ENCODE data around the gene MYO9A.

The MYO9A gene

GRCh38 chr15:71920573-71920972, 197.4 kb downstream of the MYO9A start:
- Histone ChIP-seq H3K4me3 (ENCODE audit: low read depth, low read length) (no peak overlapping the region), H3K36me3 (ENCODE audit: insufficient read depth, low read length) (no peaks in the 10 kb centered on the region; the same call in 1 of the 2 replicates), H3K4me1 (ENCODE audit: control insufficient read depth, insufficient read depth, low read length, unreplicated experiment) (no peaks in the 10 kb centered on the region), H3K79me2 (ENCODE audit: control insufficient read depth, insufficient read depth, low read length, unreplicated experiment) (no peaks in the 10 kb centered on the region), H3K27ac (ENCODE audit: low read depth, low read length) (no peak overlapping the region), H3K27me3 (ENCODE audit: insufficient read depth, low read length) (no peaks in the 10 kb centered on the region), H2AFZ (ENCODE audit: low read length, unreplicated experiment) (no peak overlapping the region)

- H2AFZ ChIP-seq (ENCODE audit: low read length, unreplicated experiment) = no peak overlapping the region
- no peaks in the 10 kb centered on the region for H3K79me2 ChIP-seq (ENCODE audit: control insufficient read depth, insufficient read depth, low read length, unreplicated experiment)
- H3K4me3 ChIP-seq (ENCODE audit: low read depth, low read length) = no peak overlapping the region
- no peaks in the 10 kb centered on the region for H3K27me3 ChIP-seq (ENCODE audit: insufficient read depth, low read length)
- peaks cover 4% of the 10 kb centered on the region; the same call in 1 of the 2 replicates for H3K36me3 ChIP-seq (ENCODE audit: insufficient read depth, low read length)
- no peaks in the 10 kb centered on the region for H3K4me1 ChIP-seq (ENCODE audit: control insufficient read depth, insufficient read depth, low read length, unreplicated experiment)
- H3K27ac ChIP-seq (ENCODE audit: low read depth, low read length) = no peak overlapping the region
Measured at GRCh38 chr15:71916834-71917233, 201.1 kb downstream of the MYO9A start.

- Histone ChIP-seq H3K4me1 (ENCODE audit: control insufficient read depth, insufficient read depth, low read length, unreplicated experiment) (no peaks in the 10 kb centered on the region), H3K36me3 (ENCODE audit: insufficient read depth, low read length) (peaks cover 10% of the 10 kb centered on the region), H3K4me3 (ENCODE audit: low read depth, low read length) (no peak overlapping the region), H3K27ac (ENCODE audit: low read depth, low read length) (no peak overlapping the region), H2AFZ (ENCODE audit: low read length, unreplicated experiment) (no peak overlapping the region), H3K79me2 (ENCODE audit: control insufficient read depth, insufficient read depth, low read length, unreplicated experiment) (no peaks in the 10 kb centered on the region), H3K27me3 (ENCODE audit: insufficient read depth, low read length) (no peaks in the 10 kb centered on the region)
Measured at GRCh38 chr15:71914092-71914491, 203.9 kb downstream of the MYO9A start.

- no peaks in the 10 kb centered on the region for H3K4me1 ChIP-seq (ENCODE audit: control insufficient read depth, insufficient read depth, low read length, unreplicated experiment)
- H3K36me3 ChIP-seq (ENCODE audit: insufficient read depth, low read length) = peaks cover 16% of the 10 kb centered on the region
- no peaks in the 10 kb centered on the region for H3K27me3 ChIP-seq (ENCODE audit: insufficient read depth, low read length)
- H2AFZ ChIP-seq (ENCODE audit: low read length, unreplicated experiment) = no peak overlapping the region
- H3K79me2 ChIP-seq (ENCODE audit: control insufficient read depth, insufficient read depth, low read length, unreplicated experiment) = no peaks in the 10 kb centered on the region
- no peak overlapping the region for H3K27ac ChIP-seq (ENCODE audit: low read depth, low read length)
- H3K4me3 ChIP-seq (ENCODE audit: low read depth, low read length) = no peak overlapping the region
Measured at GRCh38 chr15:71899674-71900073, 218.3 kb downstream of the MYO9A start.

GRCh38 chr15:71893691-71894090, 224.3 kb downstream of the MYO9A start:
- Histone ChIP-seq H3K79me2 (ENCODE audit: control insufficient read depth, insufficient read depth, low read length, unreplicated experiment) (no peaks in the 10 kb centered on the region), H3K27me3 (ENCODE audit: insufficient read depth, low read length) (no peaks in the 10 kb centered on the region), H3K4me3 (ENCODE audit: low read depth, low read length) (no peak overlapping the region), H3K4me1 (ENCODE audit: control insufficient read depth, insufficient read depth, low read length, unreplicated experiment) (peaks cover 7% of the 10 kb centered on the region), H3K27ac (ENCODE audit: low read depth, low read length) (no peak overlapping the region), H2AFZ (ENCODE audit: low read length, unreplicated experiment) (no peak overlapping the region), H3K36me3 (ENCODE audit: insufficient read depth, low read length) (peaks cover 21% of the 10 kb centered on the region)

GRCh38 chr15:71892335-71892734, 225.6 kb downstream of the MYO9A start:
- Histone ChIP-seq H3K4me1 (ENCODE audit: control insufficient read depth, insufficient read depth, low read length, unreplicated experiment) (peaks cover 7% of the 10 kb centered on the region), H3K36me3 (ENCODE audit: insufficient read depth, low read length) (peaks cover 24% of the 10 kb centered on the region), H3K4me3 (ENCODE audit: low read depth, low read length) (no peak overlapping the region)

GRCh38 chr15:71891026-71891425, 226.9 kb downstream of the MYO9A start:
- no peaks in the 10 kb centered on the region for H3K79me2 ChIP-seq (ENCODE audit: control insufficient read depth, insufficient read depth, low read length, unreplicated experiment)
- peaks cover 7% of the 10 kb centered on the region for H3K4me1 ChIP-seq (ENCODE audit: control insufficient read depth, insufficient read depth, low read length, unreplicated experiment)
- H2AFZ ChIP-seq (ENCODE audit: low read length, unreplicated experiment) = no peak overlapping the region
- no peak overlapping the region for H3K4me3 ChIP-seq (ENCODE audit: low read depth, low read length)
- H3K27ac ChIP-seq (ENCODE audit: low read depth, low read length) = no peak overlapping the region
- H3K36me3 ChIP-seq (ENCODE audit: insufficient read depth, low read length) = peaks cover 20% of the 10 kb centered on the region
- H3K27me3 ChIP-seq (ENCODE audit: insufficient read depth, low read length) = no peaks in the 10 kb centered on the region

More at GRCh38 chr15:71892335-71892734, 225.6 kb downstream of the MYO9A start:
- Histone ChIP-seq H3K79me2 (ENCODE audit: control insufficient read depth, insufficient read depth, low read length, unreplicated experiment) (no peaks in the 10 kb centered on the region), H2AFZ (ENCODE audit: low read length, unreplicated experiment) (no peak overlapping the region), H3K27ac (ENCODE audit: low read depth, low read length) (no peak overlapping the region), H3K27me3 (ENCODE audit: insufficient read depth, low read length) (no peaks in the 10 kb centered on the region)

GRCh38 chr15:71889947-71890346, 228.0 kb downstream of the MYO9A start:
- peaks cover 7% of the 10 kb centered on the region for H3K4me1 ChIP-seq (ENCODE audit: control insufficient read depth, insufficient read depth, low read length, unreplicated experiment)
- H2AFZ ChIP-seq (ENCODE audit: low read length, unreplicated experiment) = no peak overlapping the region
- no peaks in the 10 kb centered on the region for H3K79me2 ChIP-seq (ENCODE audit: control insufficient read depth, insufficient read depth, low read length, unreplicated experiment)
- peaks cover 24% of the 10 kb centered on the region for H3K36me3 ChIP-seq (ENCODE audit: insufficient read depth, low read length)
- no peak overlapping the region for H3K27ac ChIP-seq (ENCODE audit: low read depth, low read length)
- H3K27me3 ChIP-seq (ENCODE audit: insufficient read depth, low read length) = no peaks in the 10 kb centered on the region
- no peak overlapping the region for H3K4me3 ChIP-seq (ENCODE audit: low read depth, low read length)

GRCh38 chr15:71889385-71889784, 228.6 kb downstream of the MYO9A start:
- H3K4me3 ChIP-seq (ENCODE audit: low read depth, low read length) = no peak overlapping the region
- peaks cover 7% of the 10 kb centered on the region for H3K4me1 ChIP-seq (ENCODE audit: control insufficient read depth, insufficient read depth, low read length, unreplicated experiment)
- no peak overlapping the region for H2AFZ ChIP-seq (ENCODE audit: low read length, unreplicated experiment)
- H3K79me2 ChIP-seq (ENCODE audit: control insufficient read depth, insufficient read depth, low read length, unreplicated experiment) = no peaks in the 10 kb centered on the region
- no peaks in the 10 kb centered on the region for H3K27me3 ChIP-seq (ENCODE audit: insufficient read depth, low read length)
- H3K36me3 ChIP-seq (ENCODE audit: insufficient read depth, low read length) = peaks cover 24% of the 10 kb centered on the region
- H3K27ac ChIP-seq (ENCODE audit: low read depth, low read length) = no peak overlapping the region

- no peak overlapping the region for H2AFZ ChIP-seq (ENCODE audit: low read length, unreplicated experiment)
- H3K4me1 ChIP-seq (ENCODE audit: control insufficient read depth, insufficient read depth, low read length, unreplicated experiment) = peaks cover 5% of the 10 kb centered on the region
- H3K27me3 ChIP-seq (ENCODE audit: insufficient read depth, low read length) = no peaks in the 10 kb centered on the region
- H3K36me3 ChIP-seq (ENCODE audit: insufficient read depth, low read length) = peaks cover 24% of the 10 kb centered on the region
- no peaks in the 10 kb centered on the region for H3K79me2 ChIP-seq (ENCODE audit: control insufficient read depth, insufficient read depth, low read length, unreplicated experiment)
- H3K27ac ChIP-seq (ENCODE audit: low read depth, low read length) = no peak overlapping the region
- H3K4me3 ChIP-seq (ENCODE audit: low read depth, low read length) = no peak overlapping the region
Measured at GRCh38 chr15:71888797-71889196, 229.2 kb downstream of the MYO9A start.

GRCh38 chr15:71885390-71885789, 232.6 kb downstream of the MYO9A start:
- no peak overlapping the region for H3K4me3 ChIP-seq (ENCODE audit: low read depth, low read length)
- no peaks in the 10 kb centered on the region for H3K4me1 ChIP-seq (ENCODE audit: control insufficient read depth, insufficient read depth, low read length, unreplicated experiment)
- H2AFZ ChIP-seq (ENCODE audit: low read length, unreplicated experiment) = no peak overlapping the region
- peaks cover 12% of the 10 kb centered on the region for H3K36me3 ChIP-seq (ENCODE audit: insufficient read depth, low read length)
- H3K79me2 ChIP-seq (ENCODE audit: control insufficient read depth, insufficient read depth, low read length, unreplicated experiment) = no peaks in the 10 kb centered on the region
- no peak overlapping the region for H3K27ac ChIP-seq (ENCODE audit: low read depth, low read length)
- no peaks in the 10 kb centered on the region for H3K27me3 ChIP-seq (ENCODE audit: insufficient read depth, low read length)
